ENCODE measurements around the gene GMEB2.
A peak's percentile ranks its signal among the peaks of the same experiment; 100 is the strongest.
"Not testable (repeated sequence)": the region's sequence is repeated elsewhere in the genome, so short reads cannot be mapped to it uniquely, and the experiment has no call there.

Gene GMEB2

DNA sequence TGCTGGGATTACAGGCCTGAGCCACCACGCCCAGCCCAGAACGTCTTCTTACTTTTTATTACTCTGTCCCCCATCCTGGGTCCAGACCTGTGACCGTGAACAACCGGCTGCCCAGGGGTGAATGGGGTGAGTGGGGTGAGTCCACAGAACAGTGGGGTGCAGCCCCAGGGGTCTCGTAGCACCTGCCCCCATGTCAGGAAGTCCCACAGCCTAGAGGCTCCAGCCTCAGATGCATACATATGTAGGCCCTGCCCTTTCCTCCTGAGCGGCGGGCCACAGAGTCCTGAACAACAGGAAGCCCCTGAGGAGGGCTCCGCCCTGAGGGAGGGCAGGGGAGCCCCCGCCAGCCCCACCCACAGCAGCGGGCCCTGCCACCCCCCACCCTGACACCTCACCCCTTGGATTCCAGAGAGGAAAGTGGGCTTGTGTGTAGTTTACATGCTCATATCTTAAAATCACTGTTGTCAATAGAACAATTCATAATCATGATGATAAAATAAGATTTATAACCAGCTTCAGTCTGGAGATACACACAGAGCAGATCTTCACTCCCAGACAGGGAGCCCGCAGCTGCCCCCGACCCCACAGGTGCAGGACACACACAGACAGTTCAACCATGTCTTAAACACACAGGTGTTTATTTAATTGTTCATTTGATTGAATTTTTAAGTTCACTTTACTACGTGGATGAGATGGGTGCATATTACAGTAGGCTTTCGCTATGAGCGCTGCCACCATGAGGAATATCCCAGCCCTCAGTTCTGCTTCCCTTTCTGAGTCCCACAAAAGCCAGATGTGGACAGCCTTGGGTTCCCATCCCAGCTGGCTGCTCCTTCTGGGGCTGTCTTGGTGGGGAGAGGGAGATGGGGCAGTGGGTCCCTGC is 12.4 kb upstream of the GMEB2 start:
- DNase-seq (ENCODE audit: low spot score): no peak

DNA sequence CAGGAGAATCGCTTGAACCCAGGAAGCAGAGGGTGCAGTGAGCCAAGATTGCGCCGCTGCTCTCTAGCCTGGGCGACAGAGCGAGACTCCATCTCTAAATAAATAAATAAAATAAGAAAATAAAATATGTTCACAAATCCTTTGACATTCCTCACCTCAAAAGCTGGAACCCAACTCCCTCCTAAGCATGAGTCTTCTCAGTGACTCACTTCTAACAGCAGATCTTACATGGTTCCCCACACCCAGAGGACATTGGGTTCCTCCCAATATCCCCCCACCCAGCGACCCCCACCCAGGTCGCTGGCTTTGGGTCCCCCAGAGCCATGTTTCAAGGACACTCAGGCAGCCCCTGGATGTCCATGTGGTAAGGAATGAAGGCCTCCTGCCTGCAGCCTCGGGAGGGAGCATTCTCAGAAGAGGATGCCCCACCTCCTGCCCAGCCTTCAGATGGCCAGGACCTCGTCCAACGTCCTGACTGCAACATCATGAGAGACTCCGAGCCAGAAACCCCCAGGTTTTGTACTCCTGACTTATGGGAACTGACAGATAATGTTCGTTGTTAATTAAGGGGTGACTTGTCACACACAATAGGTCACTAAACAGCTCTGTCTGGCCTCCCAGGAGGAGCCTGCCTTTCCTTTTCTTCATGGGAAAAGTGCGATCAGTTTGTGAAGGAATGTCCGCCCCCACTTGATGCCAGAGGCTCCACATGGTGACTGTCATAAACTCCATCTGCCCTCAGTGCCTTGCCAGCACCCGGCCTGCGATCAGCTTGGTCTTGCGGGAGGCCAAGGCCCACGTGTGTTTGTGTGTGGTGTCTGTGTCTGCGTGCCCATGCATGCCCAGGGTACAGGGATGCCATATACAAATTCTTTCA is 10.1 kb upstream of the GMEB2 start:
- no peak for DNase-seq (ENCODE audit: low spot score)

DNA sequence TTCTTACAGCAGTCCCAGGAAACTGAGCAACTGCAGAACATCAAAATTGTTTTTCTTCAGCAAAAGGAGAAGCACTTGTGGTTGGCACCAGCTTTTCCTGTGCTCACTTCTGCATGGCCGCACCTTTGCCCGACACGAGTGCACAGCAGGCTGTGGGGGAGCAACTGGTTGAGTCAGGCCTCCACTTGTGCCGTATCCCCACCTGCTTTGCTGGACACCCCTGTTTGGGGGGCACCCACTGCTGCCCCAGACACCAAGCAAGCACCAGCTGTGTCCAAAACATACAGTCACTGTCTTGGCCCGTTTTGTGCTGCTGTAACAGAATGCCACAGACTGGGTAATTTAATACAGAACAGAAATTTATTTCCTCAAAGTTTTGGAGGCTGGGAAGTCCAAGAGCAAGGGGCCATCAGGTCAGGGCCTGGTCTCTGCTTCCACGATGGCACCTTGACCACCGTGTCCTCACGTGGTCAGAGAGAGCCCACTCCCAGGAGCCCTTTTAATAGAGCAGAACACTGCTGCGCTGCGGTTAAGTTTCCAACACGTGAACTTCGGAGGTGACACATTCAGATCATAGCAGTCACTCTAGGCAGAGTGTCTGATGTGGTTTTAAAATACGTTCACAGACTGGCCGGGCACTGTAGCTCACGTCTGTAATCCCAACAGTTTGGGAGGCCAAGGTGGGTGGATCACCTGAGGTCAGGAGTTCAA is 8.7 kb upstream of the GMEB2 start:
- DNase-seq (ENCODE audit: low spot score): no peak

DNA sequence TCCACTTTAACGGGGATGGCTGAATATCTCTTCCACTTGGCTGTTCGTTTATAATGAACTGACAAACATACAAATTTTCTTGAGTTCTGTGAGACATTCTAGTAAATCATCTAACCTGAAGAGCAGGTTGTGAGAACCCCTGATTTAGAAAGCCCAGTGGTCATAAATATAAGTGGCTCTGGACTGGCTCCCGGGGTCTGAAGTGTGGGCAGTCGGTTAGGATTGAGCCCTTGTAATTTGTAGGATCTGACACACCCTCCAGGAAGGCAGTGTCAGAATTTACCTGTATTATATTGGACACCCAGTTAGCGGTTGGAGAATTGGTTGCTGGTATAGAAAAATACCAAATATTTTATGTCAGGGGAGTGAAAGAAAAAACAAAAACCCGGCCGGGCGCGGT is 6.8 kb upstream of the GMEB2 start:
- DNase-seq (ENCODE audit: low spot score): no peak

DNA sequence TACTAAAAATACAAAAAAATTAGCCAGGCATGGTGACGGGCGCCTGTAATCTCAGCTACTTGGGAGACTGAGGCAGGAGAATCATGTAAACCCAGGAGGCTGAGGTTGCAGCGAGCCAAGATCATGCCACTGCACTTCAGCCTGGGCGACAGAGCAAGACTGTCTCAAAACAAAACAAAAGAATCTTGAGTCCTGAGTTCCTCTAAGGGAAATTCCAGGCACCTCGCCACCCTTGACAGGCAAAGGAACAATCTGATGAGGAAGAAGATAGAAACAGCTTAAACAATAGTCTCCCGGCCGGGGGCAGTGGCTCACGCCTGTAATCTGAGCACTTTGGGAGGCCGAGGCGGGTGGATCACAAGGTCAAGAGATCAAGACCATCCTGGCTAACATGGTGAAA is 4.5 kb upstream of the GMEB2 start:
- peak; percentile 82 for DNase-seq (ENCODE audit: low spot score)

DNA sequence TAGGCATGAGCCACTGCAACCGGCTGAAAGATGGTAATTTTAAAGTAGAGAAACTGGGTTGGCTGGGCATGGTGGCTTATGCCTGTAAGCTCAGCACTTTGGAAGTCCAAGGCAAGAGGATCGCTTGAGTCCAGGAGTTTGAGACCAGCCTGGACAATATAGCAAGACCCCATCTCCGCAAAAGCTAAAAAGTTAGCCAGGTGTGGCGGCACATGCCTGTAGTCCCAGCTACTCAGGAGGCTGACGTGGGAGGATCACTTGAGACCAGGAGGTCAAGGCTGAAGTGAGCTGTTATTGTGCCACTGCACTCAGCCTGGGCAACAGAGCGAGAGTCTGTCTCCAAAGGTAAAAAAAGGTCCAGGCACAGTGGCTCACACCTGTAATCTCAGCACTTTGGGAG is 4.1 kb upstream of the GMEB2 start:
- not testable (repeated sequence) for DNase-seq (ENCODE audit: low spot score)

DNA sequence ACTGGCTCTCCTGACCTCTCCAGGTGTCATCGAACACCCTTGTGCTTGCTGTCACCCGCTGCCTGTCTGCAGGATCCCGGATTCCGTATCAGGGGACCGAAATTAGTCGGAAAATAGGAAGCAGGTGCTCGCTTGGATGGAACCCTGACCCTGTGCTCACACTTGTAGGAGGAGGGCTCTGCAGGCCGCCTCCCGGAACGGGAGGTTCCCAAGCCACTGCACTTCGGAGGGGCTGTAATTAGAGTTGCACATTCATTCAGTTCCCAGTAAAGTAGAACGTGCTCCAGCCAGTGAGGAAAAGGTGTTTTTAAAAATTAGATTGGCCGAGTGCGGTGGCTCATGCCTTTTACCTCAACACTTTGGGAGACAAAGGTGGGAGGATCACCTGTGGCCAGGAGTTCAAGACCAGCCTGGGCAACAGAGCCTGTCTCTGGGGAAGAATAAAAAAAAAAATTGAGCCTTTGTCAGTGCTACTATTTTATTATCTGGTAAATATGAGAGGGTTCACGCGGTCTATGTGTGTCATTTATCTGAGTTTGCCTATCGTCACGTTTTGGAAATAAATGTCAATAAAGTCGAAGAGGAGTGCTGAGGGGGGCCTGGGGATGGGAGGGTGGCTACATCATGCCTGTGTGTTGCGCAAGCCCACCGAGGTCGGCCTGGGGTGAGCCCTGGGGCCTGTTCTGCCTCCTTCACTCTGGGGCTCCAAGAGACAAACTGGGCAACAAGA is 1.5 kb upstream of the GMEB2 start:
- peak; percentile 88 for DNase-seq (ENCODE audit: low spot score)

DNA sequence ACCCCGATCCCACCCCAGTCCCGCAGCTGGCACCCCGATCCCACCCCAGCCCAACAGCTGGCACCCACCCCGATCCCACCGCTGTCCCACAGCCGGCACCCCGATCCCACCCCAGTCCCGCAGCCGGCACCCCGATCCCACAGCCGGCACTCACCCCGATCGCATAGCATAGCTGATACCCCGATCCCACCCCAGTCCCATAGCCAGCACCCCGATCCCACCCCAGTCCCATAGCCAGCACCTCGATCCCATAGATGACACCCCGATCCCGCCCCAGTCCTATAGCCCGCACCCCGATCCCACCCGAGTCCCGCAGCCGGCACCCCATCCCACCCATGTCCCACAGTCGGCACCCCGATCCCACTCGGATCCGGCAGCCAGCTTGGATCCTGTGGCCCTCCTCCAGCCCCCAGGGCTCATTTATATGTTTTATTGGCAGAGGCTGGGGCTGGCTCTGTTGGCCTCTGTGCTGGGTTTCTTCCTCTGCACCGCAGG is 897 bp upstream of the GMEB2 start:
- no peak for DNase-seq (ENCODE audit: low spot score)

DNA sequence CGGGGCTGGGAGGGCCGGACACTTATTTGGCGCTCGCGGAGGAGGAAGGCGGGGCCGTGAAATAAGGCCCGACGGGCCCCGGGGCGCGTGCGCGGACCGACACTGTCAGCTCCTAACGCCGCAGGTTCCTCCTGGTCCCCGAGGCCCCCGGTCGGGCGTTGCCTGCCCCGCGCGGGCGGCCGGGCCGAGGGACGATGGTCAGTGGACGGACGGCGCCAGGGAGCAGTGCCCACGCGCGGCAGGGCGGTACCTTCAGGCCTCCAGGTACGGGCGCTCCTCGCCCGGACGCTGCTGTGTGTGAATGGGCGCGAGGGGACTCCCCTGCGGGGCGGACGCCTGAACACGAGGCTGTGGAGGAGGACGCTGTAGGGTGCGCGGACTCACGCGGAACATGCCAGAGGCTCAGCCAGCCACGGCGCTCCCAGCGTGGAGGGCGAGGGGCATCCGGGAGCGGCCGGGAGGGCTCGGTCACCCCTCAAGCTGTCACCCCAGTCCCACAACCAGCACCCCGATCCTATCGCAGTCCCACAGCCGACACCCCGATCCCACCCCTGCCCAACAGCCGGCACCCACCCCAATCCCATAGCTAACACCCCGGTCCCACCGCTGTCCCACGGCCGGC is 339 bp upstream of the GMEB2 start:
- peak; percentile 96 for DNase-seq (ENCODE audit: low spot score)

DNA sequence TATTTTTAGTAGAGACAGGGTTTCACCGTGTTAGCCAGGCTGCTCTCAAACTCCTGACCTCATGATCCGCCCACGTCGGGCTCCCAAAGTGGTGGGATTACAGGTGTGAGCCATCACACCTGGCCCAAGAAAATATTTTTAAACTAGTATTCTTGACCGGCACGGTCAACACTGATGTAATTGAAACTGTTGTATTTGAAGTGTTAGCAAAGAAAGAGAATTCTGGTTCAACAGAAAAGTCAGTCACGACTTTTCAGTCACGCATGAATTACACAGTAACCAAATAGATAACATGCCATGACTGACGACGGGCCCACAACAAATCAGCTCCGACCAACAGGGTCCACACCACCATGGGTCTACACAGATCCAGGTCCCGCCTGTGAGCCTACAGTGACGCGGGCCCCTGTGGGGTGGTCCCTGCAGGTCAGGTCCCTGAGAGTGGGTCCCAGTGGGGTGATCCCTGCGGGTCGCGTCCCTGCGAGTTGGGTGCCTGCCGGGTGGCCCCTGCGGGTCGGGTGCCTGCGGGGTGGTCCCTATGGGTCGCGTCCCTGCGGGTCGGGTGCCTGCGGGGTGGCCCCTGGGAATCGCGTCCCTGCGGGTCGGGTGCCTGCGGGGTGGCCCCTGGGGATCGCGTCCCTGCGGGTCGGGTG is 1.0 kb downstream of the GMEB2 start:
- peak; percentile 48 for DNase-seq (ENCODE audit: low spot score)

DNA sequence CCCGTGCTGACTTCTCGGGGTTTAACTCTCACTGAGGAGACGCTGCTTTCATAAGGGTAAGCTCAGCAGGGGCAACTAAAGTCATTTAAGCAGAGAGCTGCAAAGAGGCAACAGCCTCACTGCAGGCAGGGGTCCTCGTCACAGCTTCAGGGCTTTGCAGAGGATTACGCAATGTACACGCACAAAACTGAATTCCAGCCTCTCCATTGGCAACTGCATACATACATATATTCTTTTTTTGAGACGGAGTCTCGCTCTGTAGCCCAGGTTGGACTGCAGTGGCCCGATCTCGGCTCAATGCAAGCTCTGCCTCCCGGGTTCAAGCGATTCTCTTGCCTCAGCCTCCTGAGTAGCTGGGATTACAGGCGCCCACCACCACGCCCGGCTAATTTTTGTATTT is 2.4 kb downstream of the GMEB2 start:
- no peak for DNase-seq (ENCODE audit: low spot score)

DNA sequence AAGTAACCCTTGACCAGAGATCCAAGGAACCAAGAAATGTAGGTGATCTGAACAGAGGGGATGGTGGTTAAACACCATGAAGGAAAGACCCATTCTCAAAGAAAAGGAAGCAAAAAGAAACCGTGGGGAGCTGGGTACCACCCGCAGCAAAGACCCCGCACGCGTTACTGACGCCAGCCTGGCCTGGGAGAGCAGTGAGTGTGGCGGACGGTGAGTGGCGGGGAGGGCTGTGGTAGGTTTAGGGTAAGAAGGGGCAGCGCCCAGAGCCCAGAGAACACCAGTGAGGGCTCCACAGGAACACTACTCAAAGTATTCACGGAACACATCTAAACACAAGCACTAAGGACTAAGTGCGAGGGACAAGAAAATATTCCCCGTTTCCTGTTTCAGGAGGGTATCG is 4.2 kb downstream of the GMEB2 start:
- DNase-seq (ENCODE audit: low spot score): no peak

DNA sequence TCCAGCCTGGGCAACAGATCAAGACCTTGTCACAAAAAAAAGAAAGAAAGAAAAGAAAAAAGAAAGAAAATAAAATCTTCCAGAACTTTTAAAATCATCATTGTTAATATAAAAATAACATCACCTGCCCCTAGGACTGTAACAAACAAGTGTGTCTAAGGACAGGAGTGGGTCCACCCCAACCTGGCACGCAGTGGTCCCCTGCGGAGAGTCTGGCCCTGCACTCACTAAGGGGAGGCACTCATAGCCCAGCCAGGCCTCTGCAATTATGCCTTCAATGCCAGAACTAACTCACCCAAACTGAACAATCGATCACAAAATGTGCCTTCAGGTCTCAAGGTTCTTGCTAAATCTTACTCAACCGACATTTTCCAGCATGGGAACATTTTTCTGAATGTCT is 4.8 kb downstream of the GMEB2 start:
- DNase-seq (ENCODE audit: low spot score): no peak

DNA sequence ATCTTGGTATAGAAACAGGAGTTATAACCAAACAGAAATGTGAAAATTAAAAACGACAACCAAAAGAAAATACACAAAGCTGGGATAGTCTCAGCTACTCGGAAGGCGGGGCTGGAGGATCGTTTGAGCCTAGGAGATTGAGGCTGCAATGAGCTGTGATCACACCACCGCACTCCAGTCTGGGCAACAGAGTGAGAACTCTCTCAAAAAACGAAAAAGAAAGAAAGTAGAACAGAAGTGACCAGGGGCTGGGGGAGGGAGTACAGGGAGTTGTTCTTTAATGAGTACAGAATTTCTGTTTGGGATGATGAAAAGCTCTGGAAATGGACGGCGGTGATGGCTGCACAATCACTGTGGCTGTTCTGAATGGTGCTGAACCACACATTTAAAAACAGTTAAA is 5.9 kb downstream of the GMEB2 start:
- no peak for DNase-seq (ENCODE audit: low spot score)

DNA sequence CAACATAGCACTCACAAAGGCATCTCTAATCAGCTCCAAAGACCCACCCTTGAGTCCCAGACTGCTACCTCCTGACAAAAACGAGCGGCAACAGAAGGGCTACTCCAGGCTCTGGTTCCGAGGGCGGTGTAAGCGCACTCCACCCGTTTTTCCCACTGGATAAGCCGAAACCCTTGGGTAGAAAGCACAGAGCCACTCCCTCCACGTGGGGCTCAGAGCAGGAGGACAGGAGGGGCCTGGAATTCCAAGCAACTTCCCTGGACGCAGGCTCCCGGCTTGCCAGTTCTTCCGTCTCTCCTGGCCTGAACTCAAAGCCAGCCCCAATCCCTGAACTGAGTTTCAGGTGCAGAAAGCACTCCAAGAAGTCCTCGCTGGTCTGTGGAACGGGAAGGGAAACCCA is 7.4 kb downstream of the GMEB2 start:
- no peak for DNase-seq (ENCODE audit: low spot score)

DNA sequence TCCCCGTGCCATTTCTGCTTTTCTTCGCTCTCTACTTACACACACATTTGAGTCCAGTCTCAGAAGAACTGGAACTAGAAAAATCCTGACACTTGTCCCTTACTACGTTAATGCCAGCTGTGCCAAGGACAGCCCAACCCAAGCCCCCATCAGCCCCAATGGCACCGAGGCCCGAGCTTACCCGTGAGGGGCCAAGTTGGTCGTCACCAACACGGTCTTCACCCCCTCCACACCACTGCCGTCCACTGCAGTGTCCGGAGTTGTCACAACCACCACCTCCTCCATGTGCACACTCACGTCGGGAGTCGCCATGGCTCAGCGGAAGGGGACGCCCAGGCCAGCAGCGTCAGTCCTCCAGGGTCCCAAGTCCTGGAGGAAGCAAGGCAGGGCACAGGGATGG is 7.8 kb downstream of the GMEB2 start:
- no peak for DNase-seq (ENCODE audit: low spot score)

DNA sequence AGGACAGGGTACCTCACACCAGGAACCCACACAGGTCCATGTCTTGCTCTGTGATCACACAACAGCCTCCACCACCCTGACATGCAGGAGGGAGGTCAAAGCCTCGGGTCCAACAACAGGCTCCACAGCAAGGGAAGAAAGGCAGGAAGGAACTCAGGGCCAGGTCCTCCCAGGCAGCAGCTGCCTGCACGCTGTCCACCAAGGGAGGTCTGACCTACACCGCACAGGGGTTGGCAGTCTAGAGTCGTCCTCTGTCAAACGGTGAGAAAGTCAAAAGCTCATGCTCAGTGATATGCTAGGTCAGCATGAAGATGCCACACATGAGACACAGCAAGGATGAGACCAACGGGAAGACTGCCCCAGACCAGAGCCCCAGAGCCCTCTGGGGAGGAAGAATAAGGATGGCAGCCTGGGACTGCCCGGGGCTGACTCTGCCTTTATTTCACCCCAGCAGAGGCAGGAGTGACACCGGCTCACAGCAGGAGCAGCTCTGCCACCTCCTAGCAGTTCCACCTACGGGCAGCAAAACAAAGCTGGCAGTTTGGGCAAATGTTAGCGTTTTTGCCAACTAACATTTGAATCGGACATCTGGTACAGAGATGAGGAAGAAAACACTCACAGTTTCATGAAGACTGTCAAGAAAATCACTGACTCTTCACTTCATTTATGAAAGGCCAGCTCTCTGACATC is 8.5 kb downstream of the GMEB2 start:
- no peak for DNase-seq (ENCODE audit: low spot score)

DNA sequence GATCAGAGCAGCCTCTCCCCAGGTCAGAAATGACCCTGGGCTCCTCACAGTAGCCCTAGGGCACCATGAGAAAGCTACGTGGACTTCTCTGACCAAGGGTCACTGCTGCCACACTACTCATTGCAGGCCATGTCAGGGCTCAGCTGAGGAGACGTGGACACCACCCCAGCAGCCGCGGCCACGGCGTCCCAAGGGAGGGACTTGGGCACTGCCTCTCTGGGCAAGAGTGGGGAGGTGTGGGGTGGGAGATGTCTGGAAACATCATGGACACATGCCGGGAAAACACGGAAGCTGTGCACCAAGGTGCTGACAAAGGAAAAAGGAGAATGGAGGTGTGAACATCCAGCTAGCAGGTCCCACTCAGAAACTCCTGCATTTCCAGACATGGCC is 9.0 kb downstream of the GMEB2 start:
- no peak for DNase-seq (ENCODE audit: low spot score)

DNA sequence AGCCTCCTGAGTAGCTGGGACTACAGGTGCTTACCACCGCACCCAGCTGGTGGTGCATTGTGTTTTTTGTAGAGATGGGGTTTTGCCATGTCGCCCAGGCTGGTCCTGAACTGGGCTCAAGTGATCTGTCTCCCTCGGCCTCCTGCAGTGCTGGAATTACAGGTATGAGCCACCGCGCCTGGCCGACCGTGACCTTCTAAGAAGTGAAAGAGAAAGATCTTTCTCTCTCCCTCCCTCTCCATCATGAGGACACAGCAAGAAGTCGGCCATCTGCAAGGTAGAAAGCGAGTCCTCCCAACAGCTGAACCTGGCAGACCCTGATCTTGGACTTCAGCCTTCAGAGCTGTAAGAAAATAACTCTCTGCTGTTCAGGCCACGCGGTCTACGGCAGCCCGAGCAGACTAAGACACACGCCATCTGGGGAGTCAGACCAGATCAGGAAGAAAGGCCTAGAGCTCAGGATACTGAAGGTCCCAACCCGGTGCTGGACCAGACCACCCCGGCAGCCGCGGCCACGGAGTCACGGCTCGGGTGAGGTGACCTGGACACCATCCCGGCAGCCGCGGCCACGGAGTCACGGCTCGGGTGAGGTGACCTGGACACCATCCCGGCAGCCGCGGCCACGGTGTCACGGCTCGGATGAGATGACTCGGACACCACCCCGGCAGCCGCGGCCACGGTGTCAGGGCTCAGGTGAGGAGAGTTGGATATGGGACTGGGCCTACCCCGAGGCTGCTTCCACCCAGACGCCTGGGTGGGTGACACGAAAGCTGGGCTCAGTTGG is 9.6 kb downstream of the GMEB2 start:
- peak; percentile 80 for DNase-seq (ENCODE audit: low spot score)

All from kidney tubule cell (primary cell).